H1 (cell line): ENCODE measurements around the gene MYOC. TPM values are rescaled to one million over a fixed set of nuclear protein-coding genes. Genes with fewer than 3 reads are reported as not detected.
A peak's percentile ranks its signal among the peaks of the same experiment; 100 is the strongest.

Experiments
- CTCF ChIA-PET: fragments of 300-600 bp; sonication (Branson Sonifier 250); formaldehyde crosslinking; loops from one replicate; lab custom pipeline; 2021; ENCODE audit not compliant: partially characterized antibody; lab: Charles Lee
- POLR2A ChIA-PET: fragments of 300-600 bp; sonication (Branson Sonifier 250); formaldehyde crosslinking; loops from one replicate; lab custom pipeline; 2021; ENCODE audit warnings: inconsistent platforms; ENCODE audit not compliant: partially characterized antibody; lab: Charles Lee
- DNase-seq, 2 experiments: peaks; one replicate each; pipeline versions ENCODE4 v3.0.0 to v3.0.0-alpha.2; 2010 to 2022; ENCODE audit warnings: low spot score in 2 of 2, low read depth in 1 of 2, mixed read lengths in 1 of 2
- FAIRE-seq: peaks from 2 replicates; lab custom pipeline; 2011; peaks lifted over from hg19 to GRCh38; lab: Jason Lieb, UNC
- H2AFZ ChIP-seq: 2 replicates; pipeline ENCODE4 v1.8.1; 2012; ENCODE audit warnings: low read length, inconsistent platforms
- H2AK5ac ChIP-seq: 2 replicates; pipeline ENCODE4 v1.6.1; 2013; ENCODE audit warnings: low read depth, low read length
- H2BK120ac ChIP-seq: replicated peaks from 2 replicates; pipeline ENCODE3; 2013; ENCODE audit warnings: low read depth, low read length, inconsistent platforms
- H2BK12ac ChIP-seq: 2 replicates; pipeline ENCODE4 v1.6.1; 2013; ENCODE audit warnings: low read depth, low read length
- H2BK15ac ChIP-seq: 2 replicates; pipeline ENCODE4 v1.6.1; 2013; ENCODE audit warnings: low read length
- H2BK20ac ChIP-seq: 2 replicates; pipeline ENCODE4 v1.6.1; 2013; ENCODE audit warnings: low read length
- H2BK5ac ChIP-seq: 2 replicates; pipeline ENCODE4 v1.6.1; 2013; ENCODE audit warnings: low read depth, low read length
- H3K14ac ChIP-seq: 2 replicates; pipeline ENCODE4 v1.6.1; 2013; ENCODE audit warnings: inconsistent platforms; ENCODE audit not compliant: insufficient read length
- H3K18ac ChIP-seq: 2 replicates; pipeline ENCODE4 v1.6.1; 2013; ENCODE audit warnings: low read length; ENCODE audit errors: extremely low read depth
- H3K23ac ChIP-seq: 2 replicates; pipeline ENCODE4 v1.6.1; 2013; ENCODE audit warnings: inconsistent platforms; ENCODE audit not compliant: insufficient read length
- H3K23me2 ChIP-seq: 2 replicates; pipeline ENCODE4 v1.6.1; 2013; ENCODE audit warnings: low read depth, low read length
- H3K27ac ChIP-seq: 2 replicates; pipeline ENCODE4 v1.6.1; 2011; ENCODE audit warnings: low read depth, low read length, inconsistent platforms
- H3K27me3 ChIP-seq, 4 experiments: replicated peaks in 1 of 4; 1 replicate in 1 of 4; 2 replicates in 3 of 4; pipeline versions ENCODE4 v1.6.1 to v1.8.1; 2011 to 2013; ENCODE audit warnings: low read length in 3 of 4, mild to moderate bottlenecking in 3 of 4, inconsistent platforms in 2 of 4, mixed read lengths in 2 of 4, moderate library complexity in 1 of 4; ENCODE audit not compliant: control insufficient read depth in 3 of 4, insufficient read depth in 3 of 4; ENCODE audit errors: extremely low read depth in 1 of 4
- H3K36me3 ChIP-seq, 4 experiments: 2 replicates each; pipeline versions ENCODE4 v1.6.1 to v1.8.1; 2011 to 2013; ENCODE audit warnings: mild to moderate bottlenecking in 4 of 4, low read length in 3 of 4, moderate library complexity in 2 of 4, control low read depth in 1 of 4, inconsistent platforms in 1 of 4; ENCODE audit not compliant: insufficient read depth in 4 of 4, control insufficient read depth in 2 of 4
- H3K4ac ChIP-seq: replicated peaks from 2 replicates; pipeline ENCODE3; 2013; ENCODE audit warnings: low read length, low read depth, mixed read lengths, inconsistent platforms; ENCODE audit not compliant: insufficient read length
- H3K4me1 ChIP-seq, 4 experiments: replicated peaks in 1 of 4; 1 replicate in 1 of 4; 2 replicates in 3 of 4; pipeline versions ENCODE4 v1.6.1 to v1.8.1; 2011 to 2013; ENCODE audit warnings: low read length in 3 of 4, inconsistent platforms in 2 of 4, mixed read lengths in 1 of 4; ENCODE audit not compliant: insufficient read depth in 4 of 4, control insufficient read depth in 3 of 4
- H3K4me2 ChIP-seq, 2 experiments: 2 replicates each; pipeline versions ENCODE4 v1.6.1 to v1.8.1; 2011 to 2013; ENCODE audit warnings: low read depth in 2 of 2, low read length in 2 of 2, control low read depth in 1 of 2, inconsistent platforms in 1 of 2, mild to moderate bottlenecking in 1 of 2; ENCODE audit not compliant: insufficient read depth in 1 of 2
- H3K4me3 ChIP-seq, 4 experiments: fragments of 200-600, 300-600 bp in 1 of 4; sonication (generic), shearing (Covaris generic), sonication (Bioruptor Twin) in 1 of 4; 2 replicates each; pipeline versions ENCODE4 v1.5.1 to v1.8.1; 2011 to 2016; ENCODE audit warnings: low read length in 4 of 4, low read depth in 3 of 4, control low read depth in 2 of 4, inconsistent platforms in 2 of 4, mild to moderate bottlenecking in 2 of 4, mixed read lengths in 1 of 4, moderate library complexity in 1 of 4; ENCODE audit not compliant: insufficient read depth in 2 of 4; ENCODE audit errors: extremely low read depth in 1 of 4
- H3K56ac ChIP-seq: replicated peaks from 2 replicates; pipeline ENCODE3; 2013; ENCODE audit warnings: low read depth, mild to moderate bottlenecking, mixed read lengths, low read length, inconsistent platforms; ENCODE audit not compliant: insufficient read length
- H3K79me1 ChIP-seq: 2 replicates; pipeline ENCODE4 v1.6.1; 2013; ENCODE audit warnings: low read depth, low read length, control low read depth
- H3K79me2 ChIP-seq, 2 experiments: 2 replicates each; pipeline versions ENCODE4 v1.6.1 to v1.8.1; 2012 to 2013; ENCODE audit warnings: low read length in 2 of 2, mild to moderate bottlenecking in 2 of 2, inconsistent platforms in 1 of 2; ENCODE audit not compliant: insufficient read depth in 2 of 2, control insufficient read depth in 1 of 2
- H3K9ac ChIP-seq, 4 experiments: replicated peaks in 1 of 4; 1 replicate in 1 of 4; 2 replicates in 3 of 4; pipeline versions ENCODE4 v1.6.1 to v1.8.1; 2011 to 2013; ENCODE audit warnings: low read depth in 3 of 4, low read length in 3 of 4, control low read depth in 2 of 4, mild to moderate bottlenecking in 2 of 4, moderate library complexity in 2 of 4, inconsistent platforms in 1 of 4; ENCODE audit errors: extremely low read depth in 1 of 4
- H3K9me3 ChIP-seq, 2 experiments: 2 replicates each; pipeline versions ENCODE4 v1.6.1 to v1.8.1; 2012 to 2013; ENCODE audit warnings: mild to moderate bottlenecking in 2 of 2, moderate library complexity in 2 of 2, control low read depth in 1 of 2, inconsistent platforms in 1 of 2, low read depth in 1 of 2, low read length in 1 of 2, mixed read lengths in 1 of 2; ENCODE audit not compliant: insufficient read depth in 2 of 2
- H4K20me1 ChIP-seq, 2 experiments: replicated peaks in 1 of 2; 2 replicates each; pipeline versions ENCODE3 to v1.8.1; 2011 to 2013; ENCODE audit warnings: inconsistent platforms in 2 of 2, low read length in 2 of 2, mild to moderate bottlenecking in 1 of 2; ENCODE audit not compliant: insufficient read depth in 2 of 2, control insufficient read depth in 1 of 2
- H4K5ac ChIP-seq: 2 replicates; pipeline ENCODE4 v1.6.1; 2013; ENCODE audit warnings: low read length, low read depth, mixed read lengths, inconsistent platforms; ENCODE audit not compliant: insufficient read length
- H4K8ac ChIP-seq: 2 replicates; pipeline ENCODE4 v1.8.0; 2013; ENCODE audit warnings: mild to moderate bottlenecking, moderate library complexity, low read length, inconsistent platforms; ENCODE audit not compliant: insufficient read depth; ENCODE audit errors: extremely low read depth
- H4K91ac ChIP-seq: replicated peaks from 2 replicates; pipeline ENCODE3; 2013; ENCODE audit warnings: low read length, mixed read lengths, inconsistent platforms; ENCODE audit not compliant: insufficient read length
- FOSL1 ChIP-seq: IDR thresholded peaks from 2 replicates; pipeline ENCODE4 v1.6.1; 2011; ENCODE audit warnings: mild to moderate bottlenecking, low read depth, low read length, moderate library complexity; ENCODE audit not compliant: insufficient read depth
- KDM1A ChIP-seq: fragments of 200-600, 300-600 bp; sonication (generic); IDR thresholded peaks from 2 replicates; pipeline ENCODE4 v1.7.1; 2016; ENCODE audit warnings: mild to moderate bottlenecking, low read length, borderline replicate concordance
- WGBS, 2 experiments: shearing (Covaris generic) in 1 of 2; methylation state at CpG; one replicate each; pipeline versions ENCODE4 v1.1.6 to v1.1.7; 2013 to 2015; ENCODE audit warnings: low lambda C conversion rate in 2 of 2, mixed read lengths in 2 of 2, inconsistent platforms in 1 of 2, low coverage in 1 of 2, missing lambda C conversion rate in 1 of 2; ENCODE audit not compliant: insufficient replicate concordance in 2 of 2, insufficient coverage in 1 of 2, insufficient read length in 1 of 2; ENCODE audit errors: extremely low coverage in 1 of 2, missing lambda C conversion rate in 1 of 2; 5-methylcytosine and 5-hydroxymethylcytosine counted together
- polyA plus RNA-seq, 7 experiments: library from polyadenylated mRNA; depleted of rRNA in 3 of 7; stranded (reverse) in 5 of 7; unstranded in 2 of 7; fragments of >200 nt in 5 of 7; fragments of 200-250 nt in 2 of 7; gene quantifications; 1 replicate in 5 of 7; 2 replicates in 1 of 7; 4 replicates in 1 of 7; pipeline versions ENCODE4 v1.2.1 to v1.2.3, GENCODE V29; 2011 to 2013; ENCODE audit warnings: missing spikeins in 2 of 7, mixed read lengths in 2 of 7
- total RNA-seq: library from RNA; stranded (reverse); fragmentation: NEBNext Ultra II Directional; extraction: Animal tissue kit (Norgen Biotek cat#: 25700); gene quantifications from 2 replicates; pipeline ENCODE4 v1.2.1, GENCODE V29; 2021

The MYOC gene
- total and polyA plus RNA-seq, 2 of the 8 experiments (the other 6 are each of a cell fraction or from before 2014, with no cell fraction given) = not detected

DNA sequence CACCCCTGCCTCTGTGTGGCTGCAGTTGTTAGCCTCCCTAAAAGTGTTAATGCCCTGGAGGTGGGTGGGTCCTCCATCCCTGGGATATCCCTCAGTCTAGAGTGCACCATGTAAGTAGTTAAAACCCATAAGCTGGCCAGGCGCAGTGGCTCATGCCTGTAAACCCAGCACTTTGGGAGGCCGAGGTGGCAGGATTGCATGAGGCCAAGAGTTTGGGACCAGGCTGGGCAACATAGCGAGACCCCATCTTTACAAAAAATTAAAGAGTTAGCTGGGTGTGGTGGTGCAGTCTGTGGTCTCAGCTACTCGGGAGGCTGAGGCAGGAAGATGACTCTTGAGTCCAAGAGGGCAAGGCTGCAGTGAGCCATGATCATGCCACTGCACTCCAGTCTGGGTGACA lies 10.3 kb downstream of the MYOC start:
- Histone ChIP-seq H3K4me3 (no peak overlapping the region), H3K23ac (no peak overlapping the region), H3K9ac (no peak overlapping the region), H3K23me2 (no peaks in the 10 kb centered on the region), H3K27me3 (no peaks in the 10 kb centered on the region), H3K4me1 (peaks cover 2 to 15% (median 7%) of the 10 kb centered on the region in 4 experiments), H3K9me3 (no peaks in the 10 kb centered on the region), H4K91ac (peak overlapping the region; percentile 78), H2AK5ac (peak overlapping the region; percentile 77; the same call in 1 of the 2 replicates), H3K36me3 (no peaks in the 10 kb centered on the region; a peak in 1 of 8 replicates), H3K4ac (no peak overlapping the region), H3K14ac (no peak overlapping the region), H4K8ac (no peak overlapping the region), H2BK20ac (no peak overlapping the region), H3K27ac (no peak overlapping the region), H2BK12ac (peak overlapping the region; percentile 52; the same call in 1 of the 2 replicates), H2BK15ac (no peak overlapping the region), H3K79me1 (no peaks in the 10 kb centered on the region), H4K20me1 (no peaks in the 10 kb centered on the region), H2AFZ (no peak overlapping the region), H3K56ac (no peak overlapping the region), H2BK120ac (peak overlapping the region; percentile 27)
- POLR2A ChIA-PET = interaction anchor here (0.8 to 1.5 kb wide), 4 partner anchors 13 to 157 kb away, joined by 3 to 4 read pairs (median 3); partner anchors contain the start of gene PRRC2C
- no peak for FAIRE-seq
- no peak for DNase-seq
- 85% methylated on average over 4 of the region's 4 CpGs; no CpG with 5 or more reads in 1 of the 2 experiments for WGBS, 2 experiments
- TF ChIP-seq KDM1A (peak; percentile 61; the same call in 1 of the 2 replicates), FOSL1 (no peak)
- TF ChIP-seq, all 59 proteins: peak for 1
- CTCF ChIA-PET = interaction anchor here (0.7 to 10.1 kb wide), 15 partner anchors 10 to 628 kb away, joined by 3 to 143 read pairs (median 4); partner anchors contain the start of genes MYOC and VAMP4
- H4K5ac ChIP-seq = no peak overlapping the region
- H3K4me2 ChIP-seq = peak overlapping the region in 1 of 2 experiments; percentile 21; a peak in 2 of 4 replicates
- H3K79me2 ChIP-seq = no peaks in the 10 kb centered on the region
- peak overlapping the region; percentile 21; the same call in 1 of the 2 replicates for H2BK5ac ChIP-seq
- H3K18ac ChIP-seq = peak overlapping the region; percentile 49; the same call in 1 of the 2 replicates
